H1 (cell line): ENCODE results near the gene DNAH10. TPM values are rescaled to one million over a fixed set of nuclear protein-coding genes. Genes with fewer than 3 reads are reported as not detected.

ENCODE experiments used
- CTCF ChIA-PET: fragments of 300-600 bp; sonication (Branson Sonifier 250); formaldehyde crosslinking; loops from one replicate; lab custom pipeline; 2021; ENCODE audit not compliant: partially characterized antibody; lab: Charles Lee
- POLR2A ChIA-PET: fragments of 300-600 bp; sonication (Branson Sonifier 250); formaldehyde crosslinking; loops from one replicate; lab custom pipeline; 2021; ENCODE audit warnings: inconsistent platforms; ENCODE audit not compliant: partially characterized antibody; lab: Charles Lee
- DNase-seq, 2 experiments: peaks; one replicate each; pipeline versions ENCODE4 v3.0.0 to v3.0.0-alpha.2; 2010 to 2022; ENCODE audit warnings: low spot score in 2 of 2, low read depth in 1 of 2, mixed read lengths in 1 of 2
- FAIRE-seq: peaks from 2 replicates; lab custom pipeline; 2011; peaks lifted over from hg19 to GRCh38; lab: Jason Lieb, UNC
- H2AFZ ChIP-seq: 2 replicates; pipeline ENCODE4 v1.8.1; 2012; ENCODE audit warnings: low read length, inconsistent platforms
- H2AK5ac ChIP-seq: 2 replicates; pipeline ENCODE4 v1.6.1; 2013; ENCODE audit warnings: low read depth, low read length
- H2BK120ac ChIP-seq: replicated peaks from 2 replicates; pipeline ENCODE3; 2013; ENCODE audit warnings: low read depth, low read length, inconsistent platforms
- H2BK12ac ChIP-seq: 2 replicates; pipeline ENCODE4 v1.6.1; 2013; ENCODE audit warnings: low read depth, low read length
- H2BK15ac ChIP-seq: 2 replicates; pipeline ENCODE4 v1.6.1; 2013; ENCODE audit warnings: low read length
- H2BK20ac ChIP-seq: 2 replicates; pipeline ENCODE4 v1.6.1; 2013; ENCODE audit warnings: low read length
- H2BK5ac ChIP-seq: 2 replicates; pipeline ENCODE4 v1.6.1; 2013; ENCODE audit warnings: low read depth, low read length
- H3K14ac ChIP-seq: 2 replicates; pipeline ENCODE4 v1.6.1; 2013; ENCODE audit warnings: inconsistent platforms; ENCODE audit not compliant: insufficient read length
- H3K18ac ChIP-seq: 2 replicates; pipeline ENCODE4 v1.6.1; 2013; ENCODE audit warnings: low read length; ENCODE audit errors: extremely low read depth
- H3K23ac ChIP-seq: 2 replicates; pipeline ENCODE4 v1.6.1; 2013; ENCODE audit warnings: inconsistent platforms; ENCODE audit not compliant: insufficient read length
- H3K23me2 ChIP-seq: 2 replicates; pipeline ENCODE4 v1.6.1; 2013; ENCODE audit warnings: low read depth, low read length
- H3K27ac ChIP-seq: 2 replicates; pipeline ENCODE4 v1.6.1; 2011; ENCODE audit warnings: low read depth, low read length, inconsistent platforms
- H3K27me3 ChIP-seq, 4 experiments: replicated peaks in 1 of 4; 1 replicate in 1 of 4; 2 replicates in 3 of 4; pipeline versions ENCODE4 v1.6.1 to v1.8.1; 2011 to 2013; ENCODE audit warnings: low read length in 3 of 4, mild to moderate bottlenecking in 3 of 4, inconsistent platforms in 2 of 4, mixed read lengths in 2 of 4, moderate library complexity in 1 of 4; ENCODE audit not compliant: control insufficient read depth in 3 of 4, insufficient read depth in 3 of 4; ENCODE audit errors: extremely low read depth in 1 of 4
- H3K36me3 ChIP-seq, 4 experiments: 2 replicates each; pipeline versions ENCODE4 v1.6.1 to v1.8.1; 2011 to 2013; ENCODE audit warnings: mild to moderate bottlenecking in 4 of 4, low read length in 3 of 4, moderate library complexity in 2 of 4, control low read depth in 1 of 4, inconsistent platforms in 1 of 4; ENCODE audit not compliant: insufficient read depth in 4 of 4, control insufficient read depth in 2 of 4
- H3K4ac ChIP-seq: replicated peaks from 2 replicates; pipeline ENCODE3; 2013; ENCODE audit warnings: low read length, low read depth, mixed read lengths, inconsistent platforms; ENCODE audit not compliant: insufficient read length
- H3K4me1 ChIP-seq, 4 experiments: replicated peaks in 1 of 4; 1 replicate in 1 of 4; 2 replicates in 3 of 4; pipeline versions ENCODE4 v1.6.1 to v1.8.1; 2011 to 2013; ENCODE audit warnings: low read length in 3 of 4, inconsistent platforms in 2 of 4, mixed read lengths in 1 of 4; ENCODE audit not compliant: insufficient read depth in 4 of 4, control insufficient read depth in 3 of 4
- H3K4me2 ChIP-seq, 2 experiments: 2 replicates each; pipeline versions ENCODE4 v1.6.1 to v1.8.1; 2011 to 2013; ENCODE audit warnings: low read depth in 2 of 2, low read length in 2 of 2, control low read depth in 1 of 2, inconsistent platforms in 1 of 2, mild to moderate bottlenecking in 1 of 2; ENCODE audit not compliant: insufficient read depth in 1 of 2
- H3K4me3 ChIP-seq, 4 experiments: fragments of 200-600, 300-600 bp in 1 of 4; sonication (generic), shearing (Covaris generic), sonication (Bioruptor Twin) in 1 of 4; 2 replicates each; pipeline versions ENCODE4 v1.5.1 to v1.8.1; 2011 to 2016; ENCODE audit warnings: low read length in 4 of 4, low read depth in 3 of 4, control low read depth in 2 of 4, inconsistent platforms in 2 of 4, mild to moderate bottlenecking in 2 of 4, mixed read lengths in 1 of 4, moderate library complexity in 1 of 4; ENCODE audit not compliant: insufficient read depth in 2 of 4; ENCODE audit errors: extremely low read depth in 1 of 4
- H3K56ac ChIP-seq: replicated peaks from 2 replicates; pipeline ENCODE3; 2013; ENCODE audit warnings: low read depth, mild to moderate bottlenecking, mixed read lengths, low read length, inconsistent platforms; ENCODE audit not compliant: insufficient read length
- H3K79me1 ChIP-seq: 2 replicates; pipeline ENCODE4 v1.6.1; 2013; ENCODE audit warnings: low read depth, low read length, control low read depth
- H3K79me2 ChIP-seq, 2 experiments: 2 replicates each; pipeline versions ENCODE4 v1.6.1 to v1.8.1; 2012 to 2013; ENCODE audit warnings: low read length in 2 of 2, mild to moderate bottlenecking in 2 of 2, inconsistent platforms in 1 of 2; ENCODE audit not compliant: insufficient read depth in 2 of 2, control insufficient read depth in 1 of 2
- H3K9ac ChIP-seq, 4 experiments: replicated peaks in 1 of 4; 1 replicate in 1 of 4; 2 replicates in 3 of 4; pipeline versions ENCODE4 v1.6.1 to v1.8.1; 2011 to 2013; ENCODE audit warnings: low read depth in 3 of 4, low read length in 3 of 4, control low read depth in 2 of 4, mild to moderate bottlenecking in 2 of 4, moderate library complexity in 2 of 4, inconsistent platforms in 1 of 4; ENCODE audit errors: extremely low read depth in 1 of 4
- H3K9me3 ChIP-seq, 2 experiments: 2 replicates each; pipeline versions ENCODE4 v1.6.1 to v1.8.1; 2012 to 2013; ENCODE audit warnings: mild to moderate bottlenecking in 2 of 2, moderate library complexity in 2 of 2, control low read depth in 1 of 2, inconsistent platforms in 1 of 2, low read depth in 1 of 2, low read length in 1 of 2, mixed read lengths in 1 of 2; ENCODE audit not compliant: insufficient read depth in 2 of 2
- H4K20me1 ChIP-seq, 2 experiments: replicated peaks in 1 of 2; 2 replicates each; pipeline versions ENCODE3 to v1.8.1; 2011 to 2013; ENCODE audit warnings: inconsistent platforms in 2 of 2, low read length in 2 of 2, mild to moderate bottlenecking in 1 of 2; ENCODE audit not compliant: insufficient read depth in 2 of 2, control insufficient read depth in 1 of 2
- H4K5ac ChIP-seq: 2 replicates; pipeline ENCODE4 v1.6.1; 2013; ENCODE audit warnings: low read length, low read depth, mixed read lengths, inconsistent platforms; ENCODE audit not compliant: insufficient read length
- H4K8ac ChIP-seq: 2 replicates; pipeline ENCODE4 v1.8.0; 2013; ENCODE audit warnings: mild to moderate bottlenecking, moderate library complexity, low read length, inconsistent platforms; ENCODE audit not compliant: insufficient read depth; ENCODE audit errors: extremely low read depth
- H4K91ac ChIP-seq: replicated peaks from 2 replicates; pipeline ENCODE3; 2013; ENCODE audit warnings: low read length, mixed read lengths, inconsistent platforms; ENCODE audit not compliant: insufficient read length
- CBX8 ChIP-seq: fragments of 300-800, 300-1000 bp; sonication (generic); IDR thresholded peaks from 2 replicates; pipeline ENCODE4 v1.7.1; 2016; ENCODE audit warnings: low read depth, low read length, borderline replicate concordance
- EP300 ChIP-seq, 2 experiments: IDR thresholded peaks; 1 replicate in 1 of 2; 2 replicates in 1 of 2; pipeline ENCODE4 v1.6.1; 2011 to 2012; ENCODE audit warnings: low read depth in 2 of 2, low read length in 2 of 2, mild to moderate bottlenecking in 2 of 2, borderline replicate concordance in 1 of 2, inconsistent platforms in 1 of 2, moderate library complexity in 1 of 2
- EZH2 ChIP-seq: fragments of 200-600 bp; sonication (generic); IDR thresholded peaks from 2 replicates; pipeline ENCODE4 v1.7.1; 2012; ENCODE audit warnings: low read depth, mild to moderate bottlenecking, moderate library complexity, low read length, inconsistent platforms; ENCODE audit not compliant: severe bottlenecking
- GABPA ChIP-seq: IDR thresholded peaks from 2 replicates; pipeline ENCODE4 v1.6.1; 2011; ENCODE audit warnings: mild to moderate bottlenecking, low read length, moderate library complexity, borderline replicate concordance; ENCODE audit not compliant: insufficient read depth
- GTF2F1 ChIP-seq: IDR thresholded peaks from 2 replicates; pipeline ENCODE4 v1.6.1; 2012; ENCODE audit warnings: low read depth, low read length, improper control_type of control experiment, borderline replicate concordance
- JUN ChIP-seq: IDR thresholded peaks from 2 replicates; pipeline ENCODE4 v1.6.1; 2011; ENCODE audit warnings: low read depth, mild to moderate bottlenecking, improper control_type of control experiment, low read length
- PHF8 ChIP-seq: fragments of 200-600 bp; sonication (generic); conservative IDR thresholded peaks from 2 replicates; pipeline ENCODE4 v1.7.1; 2012; ENCODE audit warnings: low read depth, mild to moderate bottlenecking, inconsistent platforms, low read length, moderate library complexity
- POLR2A ChIP-seq, 2 experiments: IDR thresholded peaks; 1 replicate in 1 of 2; 2 replicates in 1 of 2; pipeline ENCODE4 v1.6.1; 2011; ENCODE audit warnings: low read depth in 2 of 2, low read length in 2 of 2, mild to moderate bottlenecking in 2 of 2; ENCODE audit errors: control extremely low read depth in 1 of 2
- SIX5 ChIP-seq: IDR thresholded peaks from 2 replicates; pipeline ENCODE4 v1.6.1; 2011; ENCODE audit warnings: mild to moderate bottlenecking, low read depth, low read length
- SP1 ChIP-seq: IDR thresholded peaks from 2 replicates; pipeline ENCODE4 v1.6.1; 2011; ENCODE audit warnings: low read depth, low read length
- SP4 ChIP-seq: IDR thresholded peaks from 2 replicates; pipeline ENCODE4 v1.6.1; 2012; ENCODE audit warnings: low read length, inconsistent platforms
- WGBS, 2 experiments: shearing (Covaris generic) in 1 of 2; methylation state at CpG; one replicate each; pipeline versions ENCODE4 v1.1.6 to v1.1.7; 2013 to 2015; ENCODE audit warnings: low lambda C conversion rate in 2 of 2, mixed read lengths in 2 of 2, inconsistent platforms in 1 of 2, low coverage in 1 of 2, missing lambda C conversion rate in 1 of 2; ENCODE audit not compliant: insufficient replicate concordance in 2 of 2, insufficient coverage in 1 of 2, insufficient read length in 1 of 2; ENCODE audit errors: extremely low coverage in 1 of 2, missing lambda C conversion rate in 1 of 2; 5-methylcytosine and 5-hydroxymethylcytosine counted together
- polyA plus RNA-seq, 7 experiments: library from polyadenylated mRNA; depleted of rRNA in 3 of 7; stranded (reverse) in 5 of 7; unstranded in 2 of 7; fragments of >200 nt in 5 of 7; fragments of 200-250 nt in 2 of 7; gene quantifications; 1 replicate in 5 of 7; 2 replicates in 1 of 7; 4 replicates in 1 of 7; pipeline versions ENCODE4 v1.2.1 to v1.2.3, GENCODE V29; 2011 to 2013; ENCODE audit warnings: missing spikeins in 2 of 7, mixed read lengths in 2 of 7
- total RNA-seq: library from RNA; stranded (reverse); fragmentation: NEBNext Ultra II Directional; extraction: Animal tissue kit (Norgen Biotek cat#: 25700); gene quantifications from 2 replicates; pipeline ENCODE4 v1.2.1, GENCODE V29; 2021

The DNAH10 gene
- total and polyA plus RNA-seq, 2 of the 8 experiments (the other 6 are each of a cell fraction or from before 2014, with no cell fraction given) = 0.02 to 0.24 TPM

- no peak overlapping the region for H3K27ac ChIP-seq
- no peak overlapping the region for H4K8ac ChIP-seq
- no peaks in the 10 kb centered on the region for H3K79me2 ChIP-seq
- H4K5ac ChIP-seq = no peak overlapping the region
- H2BK5ac ChIP-seq = no peak overlapping the region
- no peak overlapping the region for H2BK120ac ChIP-seq
- H3K23me2 ChIP-seq = no peaks in the 10 kb centered on the region
- H2AFZ ChIP-seq = no peak overlapping the region
- H3K9ac ChIP-seq = no peak overlapping the region
- no peak overlapping the region for H3K18ac ChIP-seq
- DNase-seq = no peak
- H3K4me2 ChIP-seq = no peak overlapping the region
- ChIA-PET POLR2A (interaction anchor here (0.9 kb wide), 1 partner anchor 10 kb away, joined by 3 read pairs; no protein-coding TSS in a partner anchor), CTCF (no interaction called here)
- WGBS, 2 experiments = 90% methylated on average over 3 of the region's 3 CpGs; no CpG with 5 or more reads in 1 of the 2 experiments
- no peak overlapping the region for H2AK5ac ChIP-seq
- H3K4me1 ChIP-seq = no peaks in the 10 kb centered on the region
- no peaks in the 10 kb centered on the region for H3K27me3 ChIP-seq
- H3K56ac ChIP-seq = no peak overlapping the region
- no peak overlapping the region for H3K4ac ChIP-seq
- no peak overlapping the region for H4K91ac ChIP-seq
- peaks cover 10 to 78% (median 55%) of the 10 kb centered on the region in 4 experiments for H3K36me3 ChIP-seq
- no peak overlapping the region for H2BK20ac ChIP-seq
- no peak overlapping the region for H3K14ac ChIP-seq
- H3K23ac ChIP-seq = no peak overlapping the region
- H3K79me1 ChIP-seq = no peaks in the 10 kb centered on the region
- FAIRE-seq = no peak
- H4K20me1 ChIP-seq = peaks cover 0 to 1% of the 10 kb centered on the region in 2 experiments
- no peak overlapping the region for H3K4me3 ChIP-seq
- H3K9me3 ChIP-seq = no peaks in the 10 kb centered on the region
- H2BK12ac ChIP-seq = no peak overlapping the region
- H2BK15ac ChIP-seq = no peak overlapping the region
- TF ChIP-seq JUN (no peak), SP4 (no peak), GABPA (no peak), POLR2A (IDR thresholded peaks at IDR 0.05; ENCODE audit: control extremely low read depth in 1 of 2, low read depth in 2 of 2, low read length in 2 of 2) (no peak), SP1 (no peak), EP300 (IDR thresholded peaks at IDR 0.05; ENCODE audit: borderline replicate concordance in 1 of 2, low read depth in 2 of 2, low read length in 2 of 2) (no peak), EZH2 (no peak), CBX8 (no peak), GTF2F1 (no peak), PHF8 (no peak), SIX5 (no peak)
Observed at GRCh38 chr12:123727878-123728277, 34.2 kb upstream of the DNAH10 start.
